Measurements from ENCODE around the gene NOP56.

Gene NOP56

DNA sequence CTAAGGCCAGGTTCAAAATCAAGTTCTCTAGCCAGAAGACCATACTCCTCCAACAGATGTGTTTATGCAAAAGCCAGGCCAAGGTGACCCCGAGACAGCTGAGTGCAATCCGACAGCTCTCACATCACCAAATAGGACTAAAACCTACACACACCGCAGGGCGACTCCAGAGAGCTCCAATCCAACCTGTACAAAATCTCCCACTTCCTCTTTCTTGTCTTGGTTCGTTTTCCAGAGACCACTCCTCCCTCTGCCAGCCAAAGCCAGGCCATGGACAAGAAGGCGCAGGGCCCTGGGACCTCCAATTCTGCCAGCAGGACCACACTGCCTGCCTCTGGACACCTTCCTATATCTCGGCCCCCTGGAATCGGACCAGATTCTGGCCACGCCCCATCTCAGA is 11.5 kb upstream of the NOP56 start:
- TF ChIP-seq, protein P1, sequence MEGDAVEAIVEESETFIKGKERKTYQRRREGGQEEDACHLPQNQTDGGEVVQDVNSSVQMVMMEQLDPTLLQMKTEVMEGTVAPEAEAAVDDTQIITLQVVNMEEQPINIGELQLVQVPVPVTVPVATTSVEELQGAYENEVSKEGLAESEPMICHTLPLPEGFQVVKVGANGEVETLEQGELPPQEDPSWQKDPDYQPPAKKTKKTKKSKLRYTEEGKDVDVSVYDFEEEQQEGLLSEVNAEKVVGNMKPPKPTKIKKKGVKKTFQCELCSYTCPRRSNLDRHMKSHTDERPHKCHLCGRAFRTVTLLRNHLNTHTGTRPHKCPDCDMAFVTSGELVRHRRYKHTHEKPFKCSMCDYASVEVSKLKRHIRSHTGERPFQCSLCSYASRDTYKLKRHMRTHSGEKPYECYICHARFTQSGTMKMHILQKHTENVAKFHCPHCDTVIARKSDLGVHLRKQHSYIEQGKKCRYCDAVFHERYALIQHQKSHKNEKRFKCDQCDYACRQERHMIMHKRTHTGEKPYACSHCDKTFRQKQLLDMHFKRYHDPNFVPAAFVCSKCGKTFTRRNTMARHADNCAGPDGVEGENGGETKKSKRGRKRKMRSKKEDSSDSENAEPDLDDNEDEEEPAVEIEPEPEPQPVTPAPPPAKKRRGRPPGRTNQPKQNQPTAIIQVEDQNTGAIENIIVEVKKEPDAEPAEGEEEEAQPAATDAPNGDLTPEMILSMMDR (IDR thresholded peaks at IDR 0.05; ENCODE audit: low read depth, low read length), result no peak
- no peak for DNase-seq (ENCODE audit: extremely low read depth, low read depth)

DNA sequence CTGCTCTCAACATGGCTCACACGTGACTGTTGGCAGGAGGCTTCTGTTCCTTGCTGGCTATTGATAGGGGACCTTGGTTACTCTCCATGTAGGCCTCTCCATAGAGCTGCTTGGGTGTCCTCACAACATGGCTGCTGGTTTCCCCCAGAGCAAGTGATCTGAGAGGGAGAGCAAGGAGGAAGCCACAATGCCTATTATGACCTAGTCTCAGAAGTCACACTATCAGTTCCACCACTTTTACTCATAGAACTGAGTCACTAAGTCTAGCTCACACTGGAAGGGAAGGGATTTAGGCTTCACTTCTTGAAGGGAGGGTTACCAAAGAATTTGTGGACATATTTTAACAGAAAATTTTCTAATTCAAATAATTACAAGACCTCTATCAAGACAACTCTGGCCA is 8.7 kb upstream of the NOP56 start:
- no peak for DNase-seq (ENCODE audit: extremely low read depth, low read depth)
- TF ChIP-seq, protein P1 (IDR thresholded peaks at IDR 0.05; ENCODE audit: low read depth, low read length), result no peak

DNA sequence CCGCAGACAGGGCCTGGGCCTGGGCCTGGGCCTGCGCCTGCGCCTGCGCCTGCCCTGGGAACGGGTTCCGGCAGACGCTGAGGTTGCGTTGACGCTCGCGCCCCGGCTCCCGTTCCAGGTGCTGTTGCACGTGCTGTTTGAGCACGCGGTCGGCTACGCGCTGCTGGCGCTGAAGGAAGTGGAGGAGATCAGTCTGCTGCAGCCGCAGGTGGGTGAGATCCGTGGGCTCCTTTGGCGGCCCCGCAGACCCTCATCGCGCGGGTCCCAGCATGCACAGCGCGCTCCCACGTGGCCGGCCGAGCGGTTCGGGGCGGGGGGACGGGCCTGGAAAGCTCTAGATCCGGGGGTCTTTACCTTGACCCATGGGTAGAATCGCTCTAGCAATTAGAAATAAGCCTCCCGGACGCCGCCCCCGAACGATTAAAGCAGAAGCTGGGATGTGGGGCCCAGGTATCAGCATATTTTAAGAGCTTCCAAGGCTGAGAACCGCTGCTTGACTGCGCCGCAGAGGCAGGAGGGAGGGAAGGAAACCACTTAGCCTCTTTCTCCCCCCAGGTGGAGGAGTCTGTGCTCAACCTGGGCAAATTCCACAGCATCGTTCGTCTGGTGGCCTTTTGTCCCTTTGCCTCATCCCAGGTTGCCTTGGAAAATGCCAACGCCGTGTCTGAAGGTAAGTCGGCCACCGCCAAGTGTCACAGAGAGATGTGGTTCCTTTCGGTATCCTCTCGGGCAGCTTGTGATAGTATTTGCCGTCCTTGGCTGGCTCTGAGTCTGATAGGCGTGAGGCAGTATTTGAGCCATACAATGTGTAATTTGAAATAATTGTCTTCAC is 508 bp downstream of the NOP56 start:
- DNase-seq (ENCODE audit: extremely low read depth, low read depth), result no peak

DNA sequence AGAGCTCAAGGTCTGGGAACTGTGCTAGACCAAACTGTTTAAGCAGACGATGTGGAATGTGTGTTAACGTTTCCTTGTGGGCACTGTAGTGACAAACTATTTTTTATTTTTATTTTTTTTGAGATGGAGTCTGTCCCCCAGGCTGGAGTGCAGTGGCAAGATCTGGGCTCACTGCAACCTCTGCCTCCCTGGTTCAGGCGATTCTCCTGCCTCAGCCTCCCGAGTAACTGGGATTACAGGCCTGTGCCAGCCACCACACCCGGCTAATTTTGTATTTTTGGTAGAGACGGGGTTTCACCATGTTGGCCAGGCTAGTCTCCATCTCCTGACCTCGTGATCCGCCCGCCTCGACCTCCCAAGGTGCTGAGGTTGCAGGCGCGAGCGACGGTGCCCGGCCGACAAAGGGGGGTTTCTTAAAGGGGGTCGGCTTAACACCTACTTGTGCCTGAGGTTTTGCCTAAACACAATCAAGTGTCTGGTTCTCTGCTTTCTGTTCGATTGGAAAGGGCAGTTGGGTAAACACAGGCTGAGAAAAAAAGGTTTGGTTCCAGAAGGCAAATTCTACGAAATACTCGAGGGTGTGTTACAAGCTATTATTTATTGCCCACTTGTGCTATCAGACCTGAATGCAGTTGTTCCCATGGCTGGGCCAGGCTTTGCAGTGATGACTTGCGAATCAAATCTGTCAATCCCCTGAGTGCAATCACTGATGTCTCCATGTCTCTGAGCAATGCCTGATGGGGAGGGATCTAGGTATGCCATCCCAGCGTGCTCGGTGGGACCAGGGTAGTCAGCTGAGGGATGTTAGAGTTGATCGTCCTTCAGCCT is 1.3 kb downstream of the NOP56 start:
- TF ChIP-seq, protein P1 (IDR thresholded peaks at IDR 0.05; ENCODE audit: low read depth, low read length), result no peak
- DNase-seq (ENCODE audit: extremely low read depth, low read depth), result no peak

More for the DNA sequence above, 508 bp downstream of the NOP56 start:
- TF ChIP-seq, protein P1 (IDR thresholded peaks at IDR 0.05; ENCODE audit: low read depth, low read length), result no peak

DNA sequence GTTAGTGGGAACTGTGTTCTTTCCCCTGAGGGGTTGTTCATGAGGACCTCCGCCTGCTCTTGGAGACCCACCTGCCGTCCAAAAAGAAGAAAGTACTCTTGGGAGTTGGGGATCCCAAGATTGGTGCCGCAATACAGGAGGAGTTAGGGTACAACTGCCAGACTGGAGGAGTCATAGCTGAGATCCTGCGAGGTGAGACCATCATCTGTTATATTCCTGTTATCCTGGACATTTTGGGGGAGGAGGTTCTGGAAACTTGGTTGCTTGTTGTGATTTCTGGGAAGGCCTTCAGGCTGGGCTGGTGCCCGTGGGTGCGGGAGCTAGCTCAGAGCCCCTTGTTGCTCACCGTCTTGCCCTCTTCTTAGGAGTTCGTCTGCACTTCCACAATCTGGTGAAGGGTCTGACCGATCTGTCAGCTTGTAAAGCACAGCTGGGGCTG is 2.0 kb downstream of the NOP56 start:
- no peak for DNase-seq (ENCODE audit: extremely low read depth, low read depth)
- TF ChIP-seq, protein P1 (IDR thresholded peaks at IDR 0.05; ENCODE audit: low read depth, low read length), result no peak

DNA sequence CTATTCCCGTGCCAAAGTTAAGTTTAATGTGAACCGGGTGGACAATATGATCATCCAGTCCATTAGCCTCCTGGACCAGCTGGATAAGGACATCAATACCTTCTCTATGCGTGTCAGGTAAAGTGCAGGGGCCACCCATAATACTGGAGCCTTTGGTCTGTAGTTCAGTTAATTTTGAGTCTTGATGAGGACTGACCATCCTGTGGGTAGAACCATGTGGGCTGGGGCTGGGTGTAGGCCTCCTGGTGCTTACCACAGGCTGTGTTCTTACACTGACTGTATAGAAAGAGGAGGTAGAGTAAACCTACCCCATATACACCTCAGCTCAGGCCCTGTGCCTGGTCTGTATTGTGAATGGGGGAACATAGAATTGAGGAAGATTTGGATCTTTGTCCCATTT is 2.4 kb downstream of the NOP56 start:
- TF ChIP-seq, protein P1 (IDR thresholded peaks at IDR 0.05; ENCODE audit: low read depth, low read length), result no peak
- no peak for DNase-seq (ENCODE audit: extremely low read depth, low read depth)

Measured in AG09319 (cell line).